HepG2 (cell line): Measurements from ENCODE around the gene LAMA5. TPM values are rescaled to one million over a fixed set of nuclear protein-coding genes. Genes with fewer than 3 reads are reported as not detected.

Experiments
- FOXC1 ChIP-seq: sonication (generic); formaldehyde crosslinking; IDR thresholded peaks from 2 replicates; pipeline ENCODE4 v1.8.0; 2022; ENCODE audit warnings: mild to moderate bottlenecking, missing genetic modification reagents, borderline replicate concordance
- IKZF4 ChIP-seq: sonication (generic); formaldehyde crosslinking; IDR thresholded peaks from 2 replicates; pipeline ENCODE4 v1.5.1; 2020; ENCODE audit warnings: borderline replicate concordance, mild to moderate bottlenecking, low read depth, missing genetic modification reagents; ENCODE audit errors: not compliant biosample characterization
- IRF2 ChIP-seq: IDR thresholded peaks from 2 replicates; pipeline ENCODE4 v1.6.1; 2018; ENCODE audit warnings: missing genetic modification reagents, missing compliant biosample characterization
- JUND ChIP-seq: sonication (generic); formaldehyde crosslinking; IDR thresholded peaks from 2 replicates; pipeline ENCODE4 v1.8.0; 2022; ENCODE audit warnings: mild to moderate bottlenecking, missing genetic modification reagents
- PRPF4 ChIP-seq: fragments of 200-400 bp; formaldehyde crosslinking; IDR thresholded peaks from 2 replicates; pipeline ENCODE4 v1.6.1; 2016; ENCODE audit warnings: low read length, low read depth; ENCODE audit not compliant: poor library complexity, severe bottlenecking
- REPIN1 ChIP-seq: sonication (generic); formaldehyde crosslinking; IDR thresholded peaks from 2 replicates; pipeline ENCODE4 v1.8.0; 2022; ENCODE audit warnings: missing genetic modification reagents, low read depth, mild to moderate bottlenecking, borderline replicate concordance
- SALL1 ChIP-seq: sonication (generic); formaldehyde crosslinking; IDR thresholded peaks from 2 replicates; pipeline ENCODE4 v1.8.0; 2022; ENCODE audit warnings: mild to moderate bottlenecking, missing genetic modification reagents
- SP1 ChIP-seq, 2 experiments: fragments of 450-650 bp in 1 of 2; sonication (generic) in 1 of 2; formaldehyde crosslinking in 1 of 2; IDR thresholded peaks; 2 replicates each; pipeline versions ENCODE4 v1.4.0 to v1.6.1; 2016 to 2020; ENCODE audit warnings: missing genetic modification reagents in 1 of 2
- TAF1 ChIP-seq: sonication (generic); formaldehyde crosslinking; IDR thresholded peaks from 2 replicates; pipeline ENCODE4 v1.4.0; 2020; ENCODE audit warnings: missing genetic modification reagents
- ZBTB7B ChIP-seq: sonication (generic); formaldehyde crosslinking; IDR thresholded peaks from 2 replicates; pipeline ENCODE4 v1.4.0; 2020; ENCODE audit warnings: missing genetic modification reagents
- ZFP36L2 ChIP-seq: sonication (generic); formaldehyde crosslinking; IDR thresholded peaks from 2 replicates; pipeline ENCODE4 v1.4.0; 2020; ENCODE audit warnings: missing genetic modification reagents
- ZNF317 ChIP-seq: sonication (generic); formaldehyde crosslinking; IDR thresholded peaks from 2 replicates; pipeline ENCODE4 v1.5.0; 2020; ENCODE audit warnings: mild to moderate bottlenecking, missing genetic modification reagents
- ZNF354B ChIP-seq: sonication (generic); formaldehyde crosslinking; IDR thresholded peaks from 2 replicates; pipeline ENCODE4 v1.8.0; 2022; ENCODE audit warnings: mild to moderate bottlenecking, missing genetic modification reagents
- ZNF430 ChIP-seq: sonication (generic); formaldehyde crosslinking; IDR thresholded peaks from 2 replicates; pipeline ENCODE4 v1.9.0; 2021; ENCODE audit warnings: mild to moderate bottlenecking, missing genetic modification reagents
- ZNF451 ChIP-seq: sonication (generic); formaldehyde crosslinking; IDR thresholded peaks from 2 replicates; pipeline ENCODE4 v1.5.0; 2020; ENCODE audit warnings: mild to moderate bottlenecking, missing genetic modification reagents
- ZNF550 ChIP-seq: sonication (generic); formaldehyde crosslinking; IDR thresholded peaks from 2 replicates; pipeline ENCODE4 v1.4.0; 2020; ENCODE audit warnings: mild to moderate bottlenecking, missing genetic modification reagents, borderline replicate concordance
- ZNF558 ChIP-seq: sonication (generic); formaldehyde crosslinking; IDR thresholded peaks from 2 replicates; pipeline ENCODE4 v1.9.0; 2022; ENCODE audit warnings: mild to moderate bottlenecking, missing genetic modification reagents, borderline replicate concordance
- ZNF567 ChIP-seq: sonication (generic); formaldehyde crosslinking; IDR thresholded peaks from 2 replicates; pipeline ENCODE4 v1.8.1; 2023; ENCODE audit warnings: mild to moderate bottlenecking, missing genetic modification reagents, borderline replicate concordance
- ZNF746 ChIP-seq: sonication (generic); formaldehyde crosslinking; IDR thresholded peaks from 2 replicates; pipeline ENCODE4 v1.8.0; 2022; ENCODE audit warnings: mild to moderate bottlenecking, missing genetic modification reagents
- ZNF788 ChIP-seq: sonication (generic); formaldehyde crosslinking; IDR thresholded peaks from 2 replicates; pipeline ENCODE4 v1.5.0; 2020; ENCODE audit warnings: mild to moderate bottlenecking, missing genetic modification reagents, borderline replicate concordance
- polyA plus RNA-seq, 8 experiments: library from polyadenylated mRNA; depleted of rRNA in 3 of 8; stranded (reverse) in 7 of 8; unstranded in 1 of 8; fragments of >200 nt; fragmentation: Illumina TruSeq in 4 of 8; extraction: Trizol in 4 of 8; gene quantifications; 2 replicates each; pipeline versions ENCODE4 v1.2.1 to v1.2.3, GENCODE V29; 2011 to 2016; ENCODE audit warnings: low read depth in 4 of 8, missing spikeins in 1 of 8, mixed read lengths in 1 of 8; ENCODE audit not compliant: insufficient read depth in 1 of 8
- total RNA-seq, 5 experiments: library from RNA; depleted of rRNA; stranded (reverse); fragments of >200 nt; fragmentation: Illumina TruSeq; extraction: Trizol; gene quantifications; 2 replicates each; pipeline ENCODE4 v1.2.3, GENCODE V29; 2016; ENCODE audit warnings: low read depth in 1 of 5
- TF ChIP-seq, protein P1 (sequence below): IDR thresholded peaks from 2 replicates; pipeline ENCODE4 v1.6.1; 2016; ENCODE audit warnings: low read depth
- TF ChIP-seq, protein P2 (sequence below): sonication (generic); formaldehyde crosslinking; IDR thresholded peaks from 2 replicates; pipeline ENCODE4 v1.5.1; 2020; ENCODE audit warnings: mild to moderate bottlenecking, moderate library complexity, missing genetic modification reagents
- TF ChIP-seq, protein P3 (sequence below): sonication (generic); formaldehyde crosslinking; IDR thresholded peaks from 2 replicates; pipeline ENCODE4 v1.8.1; 2023; ENCODE audit warnings: missing genetic modification reagents, mild to moderate bottlenecking, borderline replicate concordance
- TF ChIP-seq, protein P4 (sequence below): IDR thresholded peaks from 2 replicates; pipeline ENCODE4 v1.6.1; 2018; ENCODE audit warnings: missing genetic modification reagents
- TF ChIP-seq, protein P5 (sequence below): sonication (generic); formaldehyde crosslinking; IDR thresholded peaks from 2 replicates; pipeline ENCODE4 v1.4.0; 2020; ENCODE audit warnings: mild to moderate bottlenecking, missing genetic modification reagents

The LAMA5 gene
- total and polyA plus RNA-seq, 2 of the 13 experiments (the other 11 are each of a cell fraction or from before 2014, with no cell fraction given) = 21.0 to 44.7 TPM

DNA sequence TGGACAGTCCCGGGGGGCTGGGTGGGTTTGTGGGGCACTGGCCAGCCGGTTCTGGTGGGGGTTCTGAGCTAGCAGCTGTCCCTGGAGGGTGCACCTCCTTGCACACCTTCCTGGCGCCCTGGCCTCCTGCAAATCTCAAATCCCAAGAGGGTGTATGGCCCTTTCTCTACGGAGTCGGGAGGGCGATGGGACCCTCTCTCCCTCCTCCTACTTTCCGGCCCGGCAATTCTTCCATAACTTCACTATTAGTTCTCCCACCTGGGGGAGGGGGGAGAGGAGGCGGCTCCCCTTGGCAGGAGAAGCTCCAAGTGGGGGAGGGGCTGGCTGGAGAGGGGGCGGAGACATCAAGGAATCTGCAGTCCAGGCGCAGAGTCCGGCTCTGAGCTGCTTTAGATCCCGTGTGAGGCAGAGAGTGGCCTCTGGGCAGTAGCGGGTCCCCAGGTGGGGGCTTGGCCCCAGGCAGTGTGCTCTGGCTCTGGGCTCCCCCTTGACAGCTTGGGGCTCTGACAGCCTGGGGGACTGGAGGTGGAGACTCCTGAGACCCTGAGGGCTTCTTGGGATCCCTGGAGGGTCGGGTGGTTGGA is 1.4 kb upstream of the LAMA5 start (continued):
- TF ChIP-seq SP1 (IDR thresholded peaks at IDR 0.05) (no peak), SP1 (CRISPR knock-in tag; IDR thresholded peaks at IDR 0.05) (peak; percentile 71; the same call in 1 of the 2 replicates), ZNF746 (peak; percentile 57; the same call in 1 of the 2 replicates), ZNF558 (CRISPR knock-in tag) (0 out of 2 replicates have a peak, but pooled peaks have one; percentile 31), ZNF317 (0 out of 2 replicates have a peak, but pooled peaks have one; percentile 42), ZNF567 (CRISPR knock-in tag) (no peak; the same call in 1 of the 2 replicates), ZNF550 (CRISPR knock-in tag) (0 out of 2 replicates have a peak, but pooled peaks have one; percentile 13), ZNF451 (CRISPR knock-in tag) (0 out of 2 replicates have a peak, but pooled peaks have one; percentile 11), ZBTB7B (CRISPR knock-in tag) (peak; percentile 30), ZFP36L2 (no peak), IKZF4 (peak; percentile 25), ZNF430 (CRISPR knock-in tag) (peak; percentile 64), ZNF354B (CRISPR knock-in tag) (0 out of 2 replicates have a peak, but pooled peaks have one; percentile 12), PRPF4 (peak; percentile 98), IRF2 (CRISPR knock-in tag) (peak; percentile 78), ZNF788 (CRISPR knock-in tag) (0 out of 2 replicates have a peak, but pooled peaks have one; percentile 7), FOXC1 (CRISPR knock-in tag) (peak; percentile 25; the same call in 1 of the 2 replicates), REPIN1 (CRISPR knock-in tag) (peak; percentile 49; the same call in 1 of the 2 replicates), SALL1 (peak; percentile 63), JUND (CRISPR knock-in tag) (0 out of 2 replicates have a peak, but pooled peaks have one; percentile 5), TAF1 (CRISPR knock-in tag) (peak; percentile 75)
- TF ChIP-seq, protein P1, sequence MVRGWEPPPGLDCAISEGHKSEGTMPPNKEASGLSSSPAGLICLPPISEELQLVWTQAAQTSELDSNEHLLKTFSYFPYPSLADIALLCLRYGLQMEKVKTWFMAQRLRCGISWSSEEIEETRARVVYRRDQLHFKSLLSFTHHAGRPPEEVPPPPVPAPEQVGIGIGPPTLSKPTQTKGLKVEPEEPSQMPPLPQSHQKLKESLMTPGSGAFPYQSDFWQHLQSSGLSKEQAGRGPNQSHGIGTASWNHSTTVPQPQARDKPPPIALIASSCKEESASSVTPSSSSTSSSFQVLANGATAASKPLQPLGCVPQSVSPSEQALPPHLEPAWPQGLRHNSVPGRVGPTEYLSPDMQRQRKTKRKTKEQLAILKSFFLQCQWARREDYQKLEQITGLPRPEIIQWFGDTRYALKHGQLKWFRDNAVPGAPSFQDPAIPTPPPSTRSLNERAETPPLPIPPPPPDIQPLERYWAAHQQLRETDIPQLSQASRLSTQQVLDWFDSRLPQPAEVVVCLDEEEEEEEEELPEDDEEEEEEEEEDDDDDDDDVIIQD = 0 out of 2 replicates have a peak, but pooled peaks have one; percentile 7
- TF ChIP-seq, protein P2, sequence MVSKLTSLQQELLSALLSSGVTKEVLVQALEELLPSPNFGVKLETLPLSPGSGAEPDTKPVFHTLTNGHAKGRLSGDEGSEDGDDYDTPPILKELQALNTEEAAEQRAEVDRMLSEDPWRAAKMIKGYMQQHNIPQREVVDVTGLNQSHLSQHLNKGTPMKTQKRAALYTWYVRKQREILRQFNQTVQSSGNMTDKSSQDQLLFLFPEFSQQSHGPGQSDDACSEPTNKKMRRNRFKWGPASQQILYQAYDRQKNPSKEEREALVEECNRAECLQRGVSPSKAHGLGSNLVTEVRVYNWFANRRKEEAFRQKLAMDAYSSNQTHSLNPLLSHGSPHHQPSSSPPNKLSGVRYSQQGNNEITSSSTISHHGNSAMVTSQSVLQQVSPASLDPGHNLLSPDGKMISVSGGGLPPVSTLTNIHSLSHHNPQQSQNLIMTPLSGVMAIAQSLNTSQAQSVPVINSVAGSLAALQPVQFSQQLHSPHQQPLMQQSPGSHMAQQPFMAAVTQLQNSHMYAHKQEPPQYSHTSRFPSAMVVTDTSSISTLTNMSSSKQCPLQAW = no peak
- TF ChIP-seq, protein P3, sequence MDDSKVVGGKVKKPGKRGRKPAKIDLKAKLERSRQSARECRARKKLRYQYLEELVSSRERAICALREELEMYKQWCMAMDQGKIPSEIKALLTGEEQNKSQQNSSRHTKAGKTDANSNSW (CRISPR knock-in tag) = no peak; the same call in 1 of the 2 replicates
- TF ChIP-seq, protein P4, sequence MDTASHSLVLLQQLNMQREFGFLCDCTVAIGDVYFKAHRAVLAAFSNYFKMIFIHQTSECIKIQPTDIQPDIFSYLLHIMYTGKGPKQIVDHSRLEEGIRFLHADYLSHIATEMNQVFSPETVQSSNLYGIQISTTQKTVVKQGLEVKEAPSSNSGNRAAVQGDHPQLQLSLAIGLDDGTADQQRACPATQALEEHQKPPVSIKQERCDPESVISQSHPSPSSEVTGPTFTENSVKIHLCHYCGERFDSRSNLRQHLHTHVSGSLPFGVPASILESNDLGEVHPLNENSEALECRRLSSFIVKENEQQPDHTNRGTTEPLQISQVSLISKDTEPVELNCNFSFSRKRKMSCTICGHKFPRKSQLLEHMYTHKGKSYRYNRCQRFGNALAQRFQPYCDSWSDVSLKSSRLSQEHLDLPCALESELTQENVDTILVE (CRISPR knock-in tag) = 0 out of 2 replicates have a peak, but pooled peaks have one; percentile 5
- TF ChIP-seq, protein P5, sequence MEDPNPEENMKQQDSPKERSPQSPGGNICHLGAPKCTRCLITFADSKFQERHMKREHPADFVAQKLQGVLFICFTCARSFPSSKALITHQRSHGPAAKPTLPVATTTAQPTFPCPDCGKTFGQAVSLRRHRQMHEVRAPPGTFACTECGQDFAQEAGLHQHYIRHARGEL (CRISPR knock-in tag) = 0 out of 2 replicates have a peak, but pooled peaks have one; percentile 13
